ENCODE results near the gene APOL3.
"Not testable (repeated sequence)": the region's sequence is repeated elsewhere in the genome, so short reads cannot be mapped to it uniquely, and the experiment has no call there.

Gene APOL3, protein sequence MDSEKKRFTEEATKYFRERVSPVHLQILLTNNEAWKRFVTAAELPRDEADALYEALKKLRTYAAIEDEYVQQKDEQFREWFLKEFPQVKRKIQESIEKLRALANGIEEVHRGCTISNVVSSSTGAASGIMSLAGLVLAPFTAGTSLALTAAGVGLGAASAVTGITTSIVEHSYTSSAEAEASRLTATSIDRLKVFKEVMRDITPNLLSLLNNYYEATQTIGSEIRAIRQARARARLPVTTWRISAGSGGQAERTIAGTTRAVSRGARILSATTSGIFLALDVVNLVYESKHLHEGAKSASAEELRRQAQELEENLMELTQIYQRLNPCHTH

DNA sequence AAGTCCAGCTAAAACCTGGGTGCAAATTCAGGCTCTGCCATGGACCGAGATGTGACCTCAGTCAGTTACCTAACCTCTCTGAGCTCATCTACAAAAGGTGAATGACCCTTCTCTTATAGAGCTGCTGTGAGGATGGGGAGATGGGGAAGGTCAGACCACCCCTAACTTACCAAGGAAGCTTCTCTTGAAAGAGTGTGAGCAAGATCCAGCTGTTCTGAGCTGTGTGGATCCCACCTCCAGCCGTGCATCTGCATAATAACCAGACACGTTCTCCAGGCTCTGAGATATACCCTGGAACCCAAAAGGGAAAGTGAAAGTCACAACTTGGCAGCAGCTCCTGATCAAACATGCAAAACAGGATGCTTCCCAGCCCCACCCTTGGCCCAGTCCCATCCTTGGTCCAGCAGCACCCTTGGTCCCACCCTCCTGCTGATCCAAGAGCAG is at the start of gene APOL3:
Gene APOL3 (minus strand): TSS at position 257 of the 444 bp plus-strand sequence. CDS start 11,700 bp downstream, outside the sequence.
- peaks cover 49% of the 10 kb centered on the region for H3K4me1 Mint-ChIP-seq
- no peak within 1 kb of the TSS for H3K4me3 Mint-ChIP-seq
- H3K9me3 Mint-ChIP-seq, result no peaks in the 10 kb centered on the region
- TF ChIP-seq, protein P1, sequence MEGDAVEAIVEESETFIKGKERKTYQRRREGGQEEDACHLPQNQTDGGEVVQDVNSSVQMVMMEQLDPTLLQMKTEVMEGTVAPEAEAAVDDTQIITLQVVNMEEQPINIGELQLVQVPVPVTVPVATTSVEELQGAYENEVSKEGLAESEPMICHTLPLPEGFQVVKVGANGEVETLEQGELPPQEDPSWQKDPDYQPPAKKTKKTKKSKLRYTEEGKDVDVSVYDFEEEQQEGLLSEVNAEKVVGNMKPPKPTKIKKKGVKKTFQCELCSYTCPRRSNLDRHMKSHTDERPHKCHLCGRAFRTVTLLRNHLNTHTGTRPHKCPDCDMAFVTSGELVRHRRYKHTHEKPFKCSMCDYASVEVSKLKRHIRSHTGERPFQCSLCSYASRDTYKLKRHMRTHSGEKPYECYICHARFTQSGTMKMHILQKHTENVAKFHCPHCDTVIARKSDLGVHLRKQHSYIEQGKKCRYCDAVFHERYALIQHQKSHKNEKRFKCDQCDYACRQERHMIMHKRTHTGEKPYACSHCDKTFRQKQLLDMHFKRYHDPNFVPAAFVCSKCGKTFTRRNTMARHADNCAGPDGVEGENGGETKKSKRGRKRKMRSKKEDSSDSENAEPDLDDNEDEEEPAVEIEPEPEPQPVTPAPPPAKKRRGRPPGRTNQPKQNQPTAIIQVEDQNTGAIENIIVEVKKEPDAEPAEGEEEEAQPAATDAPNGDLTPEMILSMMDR (IDR thresholded peaks at IDR 0.05; ENCODE audit: unreplicated experiment in 3 of 3), result no peak
- peaks cover 6% of the 10 kb centered on the region for H3K27me3 Mint-ChIP-seq (ENCODE audit: low read depth)
- no peaks in the 10 kb centered on the region for H3K36me3 Mint-ChIP-seq (ENCODE audit: low read depth)
- H3K27ac Mint-ChIP-seq, result peak within 1 kb of the TSS in 2 of 3 experiments; percentile 88 to 100

DNA sequence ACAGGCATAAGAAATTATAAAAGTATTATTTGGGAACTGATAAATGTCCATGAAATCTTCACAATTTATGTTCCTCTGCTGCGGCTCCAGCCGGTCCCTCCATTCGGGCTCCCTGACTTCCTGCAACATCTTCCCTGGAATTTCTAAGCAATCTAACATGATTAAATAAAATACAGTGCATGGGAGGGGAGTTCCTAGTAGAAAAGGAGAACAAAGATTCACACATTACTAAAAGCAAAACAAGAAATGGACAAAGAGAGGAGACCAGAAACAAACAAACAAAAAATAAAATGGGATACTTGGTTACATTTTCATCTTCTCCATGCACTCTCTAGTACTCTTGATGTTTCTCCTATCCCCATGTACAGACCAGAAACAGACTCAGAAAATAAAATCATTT is 49.7 kb upstream of the APOL3 start:
- Mint-ChIP-seq H3K4me3 (no peak overlapping the region), H3K27ac (peak overlapping the region in 1 of 3 experiments; percentile 26), H3K36me3 (ENCODE audit: low read depth) (no peaks in the 10 kb centered on the region), H3K9me3 (peaks cover 13% of the 10 kb centered on the region), H3K4me1 (peaks cover 23% of the 10 kb centered on the region), H3K27me3 (ENCODE audit: low read depth) (peaks cover 4% of the 10 kb centered on the region)
- TF ChIP-seq, protein P1 (IDR thresholded peaks at IDR 0.05; ENCODE audit: unreplicated experiment in 3 of 3), result no peak

DNA sequence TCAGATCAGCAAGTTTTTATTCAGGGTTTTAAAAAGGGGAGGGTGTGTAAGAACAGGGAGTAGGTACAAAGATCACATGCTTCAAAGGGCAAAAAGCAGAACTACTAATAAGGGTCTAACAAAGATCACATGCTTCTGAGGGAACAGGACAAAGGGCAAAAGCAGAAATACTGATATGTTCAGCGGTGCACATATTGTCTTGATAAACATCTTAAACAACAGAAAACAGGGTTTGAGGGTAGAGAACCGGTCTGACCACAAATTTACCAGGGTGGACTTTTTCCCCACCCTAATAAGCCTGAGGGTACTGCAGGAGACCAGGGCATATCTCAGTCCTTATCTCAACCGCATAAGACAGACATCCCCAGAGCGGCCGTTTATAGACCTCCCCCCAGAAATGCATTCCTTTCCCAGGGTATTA is 48.9 kb upstream of the APOL3 start:
- H3K27me3 Mint-ChIP-seq (ENCODE audit: low read depth); H3K36me3 Mint-ChIP-seq (ENCODE audit: low read depth); H3K4me3 Mint-ChIP-seq; H3K27ac Mint-ChIP-seq: not testable (repeated sequence)
- Mint-ChIP-seq H3K4me1 (peaks cover 18% of the 10 kb centered on the region), H3K9me3 (peaks cover 13% of the 10 kb centered on the region)

DNA sequence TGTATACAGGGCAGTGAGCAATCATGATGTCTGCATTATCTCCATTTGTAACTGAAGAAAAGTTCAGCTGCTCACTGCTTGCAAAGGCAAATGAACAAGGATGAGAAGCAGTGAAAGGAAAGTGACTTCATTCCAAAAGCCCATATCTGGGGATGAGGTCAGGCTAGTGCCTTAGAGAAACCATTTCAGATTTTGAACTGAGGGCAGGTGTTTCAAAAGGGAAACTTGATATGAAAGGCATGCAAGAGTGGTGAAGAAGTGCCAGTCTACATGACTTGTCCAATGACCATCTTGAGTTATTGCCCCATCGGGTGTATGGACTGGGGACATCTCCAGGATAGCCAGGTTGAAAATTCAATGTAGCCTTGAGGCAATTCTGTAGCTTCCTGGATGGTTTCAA is 48.4 kb upstream of the APOL3 start:
- H3K27me3 Mint-ChIP-seq (ENCODE audit: low read depth), result peaks cover 8% of the 10 kb centered on the region
- H3K4me3 Mint-ChIP-seq, result no peak overlapping the region
- H3K36me3 Mint-ChIP-seq (ENCODE audit: low read depth), result no peaks in the 10 kb centered on the region
- TF ChIP-seq, protein P1 (IDR thresholded peaks at IDR 0.05; ENCODE audit: unreplicated experiment in 3 of 3), result no peak
- peaks cover 12% of the 10 kb centered on the region for H3K4me1 Mint-ChIP-seq
- peaks cover 13% of the 10 kb centered on the region for H3K9me3 Mint-ChIP-seq
- no peak overlapping the region for H3K27ac Mint-ChIP-seq

DNA sequence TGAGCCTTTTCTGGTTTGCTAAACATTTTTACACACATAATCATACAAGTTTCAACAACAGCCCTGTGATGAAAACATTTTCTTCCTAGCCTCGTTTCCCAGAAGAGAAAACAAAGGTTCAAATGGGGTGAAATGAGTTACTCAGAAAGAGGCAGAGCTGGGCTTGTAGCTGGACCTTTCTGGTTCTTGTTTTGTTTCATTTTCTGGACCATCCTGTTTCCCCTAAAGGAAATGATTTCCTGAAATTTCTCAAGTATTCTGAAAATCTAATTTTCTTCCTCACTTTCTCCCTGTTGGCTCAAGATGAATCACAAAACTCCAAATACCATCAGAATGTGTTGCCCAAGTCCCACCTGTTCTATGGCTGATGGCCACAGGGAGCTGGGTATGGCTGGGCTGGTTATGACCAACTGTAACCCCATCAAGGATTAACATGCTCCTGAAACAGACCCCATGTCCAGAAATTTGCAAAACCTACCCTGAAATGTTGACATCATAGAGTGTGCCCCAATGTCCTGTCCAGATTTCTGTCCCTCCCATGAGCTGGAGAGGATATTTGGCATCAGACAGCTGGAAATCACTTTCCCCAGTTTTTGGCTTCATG is 47.7 kb upstream of the APOL3 start:
- TF ChIP-seq, protein P1 (IDR thresholded peaks at IDR 0.05; ENCODE audit: unreplicated experiment in 3 of 3), result no peak
- Mint-ChIP-seq H3K4me1 (peaks cover 16% of the 10 kb centered on the region), H3K27ac (no peak overlapping the region), H3K36me3 (ENCODE audit: low read depth) (no peaks in the 10 kb centered on the region), H3K4me3 (no peak overlapping the region), H3K27me3 (ENCODE audit: low read depth) (peaks cover 8% of the 10 kb centered on the region), H3K9me3 (peaks cover 13% of the 10 kb centered on the region)

DNA sequence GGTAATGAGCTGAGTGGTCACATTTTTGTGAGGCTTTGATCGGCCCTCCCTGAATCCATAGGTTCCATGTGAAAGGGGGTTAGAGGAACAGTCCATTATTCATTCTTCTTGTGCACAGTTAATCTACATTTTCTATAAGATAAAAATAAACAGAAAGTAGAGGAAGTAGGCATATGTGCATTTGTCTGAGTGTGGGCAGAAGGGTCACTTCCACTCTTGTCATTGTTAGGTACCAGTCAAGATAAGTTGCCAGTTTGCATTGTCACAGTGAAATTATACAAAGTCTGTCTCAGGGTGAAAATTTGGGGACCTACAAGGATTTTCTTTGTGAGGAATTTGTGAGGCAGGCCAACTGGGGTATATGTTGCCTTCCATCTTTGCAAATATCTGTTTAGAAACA is 45.7 kb upstream of the APOL3 start:
- no peak overlapping the region for H3K4me3 Mint-ChIP-seq
- H3K9me3 Mint-ChIP-seq, result peaks cover 13% of the 10 kb centered on the region
- H3K27ac Mint-ChIP-seq, result no peak overlapping the region
- H3K4me1 Mint-ChIP-seq, result peaks cover 33% of the 10 kb centered on the region
- no peaks in the 10 kb centered on the region for H3K36me3 Mint-ChIP-seq (ENCODE audit: low read depth)
- TF ChIP-seq, protein P1 (IDR thresholded peaks at IDR 0.05; ENCODE audit: unreplicated experiment in 3 of 3), result no peak
- H3K27me3 Mint-ChIP-seq (ENCODE audit: low read depth), result peaks cover 8% of the 10 kb centered on the region

DNA sequence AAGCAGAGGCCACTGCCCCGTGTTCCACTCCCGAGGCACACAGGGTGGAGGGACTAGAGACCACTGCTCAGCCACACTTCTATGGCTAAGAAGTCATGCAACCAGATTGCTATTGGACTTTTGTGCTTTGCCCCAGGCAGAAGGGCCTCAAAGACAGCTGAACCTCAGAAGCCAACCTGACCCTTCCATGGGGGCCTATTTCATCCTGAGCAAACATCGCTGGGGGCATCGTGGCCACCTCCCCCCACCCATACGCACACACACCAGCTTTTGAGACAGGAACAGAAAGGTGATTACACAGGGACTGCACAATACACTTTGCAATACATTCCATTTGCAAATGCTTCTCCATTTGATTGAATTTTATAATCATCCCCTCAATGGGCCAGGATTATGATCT is 45.0 kb upstream of the APOL3 start:
- not testable (repeated sequence) for H3K36me3 Mint-ChIP-seq (ENCODE audit: low read depth); H3K4me3 Mint-ChIP-seq; H3K27ac Mint-ChIP-seq; H3K27me3 Mint-ChIP-seq (ENCODE audit: low read depth)
- peaks cover 11% of the 10 kb centered on the region for H3K9me3 Mint-ChIP-seq
- peaks cover 33% of the 10 kb centered on the region for H3K4me1 Mint-ChIP-seq
